ENCODE results near the gene CPNE5. TPM values are rescaled to one million over a fixed set of nuclear protein-coding genes. Genes with fewer than 3 reads are reported as not detected.

The CPNE5 gene
- total and polyA plus RNA-seq, 9 of the 15 experiments (the other 6 are each of a cell fraction or from before 2014, with no cell fraction given), result 0.14 to 1.0 (median 0.46) TPM; not detected in 2

DNA sequence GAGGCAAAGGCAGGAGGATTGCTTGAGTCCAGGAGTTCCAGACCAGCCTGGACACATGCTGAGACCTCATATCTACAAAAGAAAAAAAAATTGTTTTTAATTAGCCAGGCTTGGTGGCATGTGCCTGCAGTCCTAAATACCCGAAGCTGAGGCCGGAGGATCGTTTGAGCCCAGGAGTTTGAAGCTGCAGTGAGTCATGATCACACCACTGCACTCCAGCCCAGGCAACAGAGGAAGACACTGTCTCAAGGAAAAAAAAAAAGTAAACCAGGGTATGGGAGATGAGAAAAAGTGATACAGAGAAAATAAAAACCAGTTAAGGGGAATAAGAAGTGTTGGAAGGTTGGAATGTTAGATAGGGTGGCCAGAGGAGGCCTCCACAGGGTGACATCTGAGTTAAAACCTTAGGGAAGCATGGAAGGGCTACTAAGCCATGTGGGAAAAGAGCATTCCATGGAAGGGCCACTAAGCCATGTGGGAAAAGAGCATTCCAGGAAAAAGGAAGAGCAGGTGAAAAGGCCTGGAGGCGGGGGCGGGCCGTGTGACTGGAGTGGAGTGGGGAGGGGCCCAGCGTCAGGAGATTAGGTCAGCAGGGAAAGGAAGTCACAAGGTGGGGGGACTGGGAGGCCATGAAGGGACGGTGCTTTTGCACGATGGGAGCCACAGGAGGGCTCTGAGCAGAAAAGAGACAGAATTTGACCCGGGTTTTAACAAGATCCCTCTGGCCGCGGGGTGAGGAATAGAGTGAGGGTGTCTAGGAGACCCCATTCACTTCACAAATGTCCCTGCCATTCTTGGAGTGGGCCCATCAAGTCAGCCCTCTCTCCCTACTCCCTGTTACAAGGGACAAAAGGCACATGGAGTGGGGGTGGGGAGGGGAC, 18.3 kb downstream of the CPNE5 start (continued):
- TF ChIP-seq, protein P1, sequence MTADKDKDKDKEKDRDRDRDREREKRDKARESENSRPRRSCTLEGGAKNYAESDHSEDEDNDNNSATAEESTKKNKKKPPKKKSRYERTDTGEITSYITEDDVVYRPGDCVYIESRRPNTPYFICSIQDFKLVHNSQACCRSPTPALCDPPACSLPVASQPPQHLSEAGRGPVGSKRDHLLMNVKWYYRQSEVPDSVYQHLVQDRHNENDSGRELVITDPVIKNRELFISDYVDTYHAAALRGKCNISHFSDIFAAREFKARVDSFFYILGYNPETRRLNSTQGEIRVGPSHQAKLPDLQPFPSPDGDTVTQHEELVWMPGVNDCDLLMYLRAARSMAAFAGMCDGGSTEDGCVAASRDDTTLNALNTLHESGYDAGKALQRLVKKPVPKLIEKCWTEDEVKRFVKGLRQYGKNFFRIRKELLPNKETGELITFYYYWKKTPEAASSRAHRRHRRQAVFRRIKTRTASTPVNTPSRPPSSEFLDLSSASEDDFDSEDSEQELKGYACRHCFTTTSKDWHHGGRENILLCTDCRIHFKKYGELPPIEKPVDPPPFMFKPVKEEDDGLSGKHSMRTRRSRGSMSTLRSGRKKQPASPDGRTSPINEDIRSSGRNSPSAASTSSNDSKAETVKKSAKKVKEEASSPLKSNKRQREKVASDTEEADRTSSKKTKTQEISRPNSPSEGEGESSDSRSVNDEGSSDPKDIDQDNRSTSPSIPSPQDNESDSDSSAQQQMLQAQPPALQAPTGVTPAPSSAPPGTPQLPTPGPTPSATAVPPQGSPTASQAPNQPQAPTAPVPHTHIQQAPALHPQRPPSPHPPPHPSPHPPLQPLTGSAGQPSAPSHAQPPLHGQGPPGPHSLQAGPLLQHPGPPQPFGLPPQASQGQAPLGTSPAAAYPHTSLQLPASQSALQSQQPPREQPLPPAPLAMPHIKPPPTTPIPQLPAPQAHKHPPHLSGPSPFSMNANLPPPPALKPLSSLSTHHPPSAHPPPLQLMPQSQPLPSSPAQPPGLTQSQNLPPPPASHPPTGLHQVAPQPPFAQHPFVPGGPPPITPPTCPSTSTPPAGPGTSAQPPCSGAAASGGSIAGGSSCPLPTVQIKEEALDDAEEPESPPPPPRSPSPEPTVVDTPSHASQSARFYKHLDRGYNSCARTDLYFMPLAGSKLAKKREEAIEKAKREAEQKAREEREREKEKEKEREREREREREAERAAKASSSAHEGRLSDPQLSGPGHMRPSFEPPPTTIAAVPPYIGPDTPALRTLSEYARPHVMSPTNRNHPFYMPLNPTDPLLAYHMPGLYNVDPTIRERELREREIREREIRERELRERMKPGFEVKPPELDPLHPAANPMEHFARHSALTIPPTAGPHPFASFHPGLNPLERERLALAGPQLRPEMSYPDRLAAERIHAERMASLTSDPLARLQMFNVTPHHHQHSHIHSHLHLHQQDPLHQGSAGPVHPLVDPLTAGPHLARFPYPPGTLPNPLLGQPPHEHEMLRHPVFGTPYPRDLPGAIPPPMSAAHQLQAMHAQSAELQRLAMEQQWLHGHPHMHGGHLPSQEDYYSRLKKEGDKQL (CRISPR knock-in tag; IDR thresholded peaks at IDR 0.05; ENCODE audit: borderline replicate concordance), result no peak
- TF ChIP-seq HDAC1 (IDR thresholded peaks at IDR 0.05), result peak in 1 of 2 experiments; percentile 84; a peak in 2 of 4 replicates
- TF ChIP-seq MAZ (CRISPR knock-in tag; conservative IDR thresholded peaks at IDR 0.05 in 1 of 2, IDR thresholded peaks at IDR 0.05 in 1 of 2), result peak; percentile 57 to 59; a peak in 3 of 4 replicates
- TF ChIP-seq ZFP1 (CRISPR knock-in tag; IDR thresholded peaks at IDR 0.05), result no peak
- TF ChIP-seq TAF1 (IDR thresholded peaks at IDR 0.05; ENCODE audit: control insufficient read depth, extremely low read depth, insufficient read depth, low read length, severe bottlenecking), result no peak
- TF ChIP-seq, protein P2, sequence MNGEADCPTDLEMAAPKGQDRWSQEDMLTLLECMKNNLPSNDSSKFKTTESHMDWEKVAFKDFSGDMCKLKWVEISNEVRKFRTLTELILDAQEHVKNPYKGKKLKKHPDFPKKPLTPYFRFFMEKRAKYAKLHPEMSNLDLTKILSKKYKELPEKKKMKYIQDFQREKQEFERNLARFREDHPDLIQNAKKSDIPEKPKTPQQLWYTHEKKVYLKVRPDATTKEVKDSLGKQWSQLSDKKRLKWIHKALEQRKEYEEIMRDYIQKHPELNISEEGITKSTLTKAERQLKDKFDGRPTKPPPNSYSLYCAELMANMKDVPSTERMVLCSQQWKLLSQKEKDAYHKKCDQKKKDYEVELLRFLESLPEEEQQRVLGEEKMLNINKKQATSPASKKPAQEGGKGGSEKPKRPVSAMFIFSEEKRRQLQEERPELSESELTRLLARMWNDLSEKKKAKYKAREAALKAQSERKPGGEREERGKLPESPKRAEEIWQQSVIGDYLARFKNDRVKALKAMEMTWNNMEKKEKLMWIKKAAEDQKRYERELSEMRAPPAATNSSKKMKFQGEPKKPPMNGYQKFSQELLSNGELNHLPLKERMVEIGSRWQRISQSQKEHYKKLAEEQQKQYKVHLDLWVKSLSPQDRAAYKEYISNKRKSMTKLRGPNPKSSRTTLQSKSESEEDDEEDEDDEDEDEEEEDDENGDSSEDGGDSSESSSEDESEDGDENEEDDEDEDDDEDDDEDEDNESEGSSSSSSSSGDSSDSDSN (IDR thresholded peaks at IDR 0.05; ENCODE audit: borderline replicate concordance in 1 of 2, low read depth in 2 of 2, low read length in 2 of 2), result no peak
- TF ChIP-seq, protein P3, sequence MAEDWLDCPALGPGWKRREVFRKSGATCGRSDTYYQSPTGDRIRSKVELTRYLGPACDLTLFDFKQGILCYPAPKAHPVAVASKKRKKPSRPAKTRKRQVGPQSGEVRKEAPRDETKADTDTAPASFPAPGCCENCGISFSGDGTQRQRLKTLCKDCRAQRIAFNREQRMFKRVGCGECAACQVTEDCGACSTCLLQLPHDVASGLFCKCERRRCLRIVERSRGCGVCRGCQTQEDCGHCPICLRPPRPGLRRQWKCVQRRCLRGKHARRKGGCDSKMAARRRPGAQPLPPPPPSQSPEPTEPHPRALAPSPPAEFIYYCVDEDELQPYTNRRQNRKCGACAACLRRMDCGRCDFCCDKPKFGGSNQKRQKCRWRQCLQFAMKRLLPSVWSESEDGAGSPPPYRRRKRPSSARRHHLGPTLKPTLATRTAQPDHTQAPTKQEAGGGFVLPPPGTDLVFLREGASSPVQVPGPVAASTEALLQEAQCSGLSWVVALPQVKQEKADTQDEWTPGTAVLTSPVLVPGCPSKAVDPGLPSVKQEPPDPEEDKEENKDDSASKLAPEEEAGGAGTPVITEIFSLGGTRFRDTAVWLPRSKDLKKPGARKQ (CRISPR knock-in tag; IDR thresholded peaks at IDR 0.05), result no peak
- TF ChIP-seq, protein P4, sequence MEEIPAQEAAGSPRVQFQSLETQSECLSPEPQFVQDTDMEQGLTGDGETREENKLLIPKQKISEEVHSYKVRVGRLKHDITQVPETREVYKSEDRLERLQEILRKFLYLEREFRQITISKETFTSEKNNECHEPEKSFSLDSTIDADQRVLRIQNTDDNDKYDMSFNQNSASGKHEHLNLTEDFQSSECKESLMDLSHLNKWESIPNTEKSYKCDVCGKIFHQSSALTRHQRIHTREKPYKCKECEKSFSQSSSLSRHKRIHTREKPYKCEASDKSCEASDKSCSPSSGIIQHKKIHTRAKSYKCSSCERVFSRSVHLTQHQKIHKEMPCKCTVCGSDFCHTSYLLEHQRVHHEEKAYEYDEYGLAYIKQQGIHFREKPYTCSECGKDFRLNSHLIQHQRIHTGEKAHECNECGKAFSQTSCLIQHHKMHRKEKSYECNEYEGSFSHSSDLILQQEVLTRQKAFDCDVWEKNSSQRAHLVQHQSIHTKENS (CRISPR knock-in tag; IDR thresholded peaks at IDR 0.05), result no peak
- no peak for TF ChIP-seq CHD1 (IDR thresholded peaks at IDR 0.05; ENCODE audit: low read length)
- TF ChIP-seq, protein P5, sequence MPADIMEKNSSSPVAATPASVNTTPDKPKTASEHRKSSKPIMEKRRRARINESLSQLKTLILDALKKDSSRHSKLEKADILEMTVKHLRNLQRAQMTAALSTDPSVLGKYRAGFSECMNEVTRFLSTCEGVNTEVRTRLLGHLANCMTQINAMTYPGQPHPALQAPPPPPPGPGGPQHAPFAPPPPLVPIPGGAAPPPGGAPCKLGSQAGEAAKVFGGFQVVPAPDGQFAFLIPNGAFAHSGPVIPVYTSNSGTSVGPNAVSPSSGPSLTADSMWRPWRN (IDR thresholded peaks at IDR 0.05; ENCODE audit: low read depth), result no peak; the same call in 1 of the 2 replicates
- no peak; the same call in 1 of the 2 replicates for TF ChIP-seq LCOR (CRISPR knock-in tag; IDR thresholded peaks at IDR 0.05)
- TF ChIP-seq ZBTB8A (IDR thresholded peaks at IDR 0.05; ENCODE audit: partially characterized antibody), result no peak
